H1 (cell line): Measurements from ENCODE around the gene FAM13C.

ENCODE experiments used
- BCL11A ChIP-seq, 2 experiments: IDR thresholded peaks; one replicate each; pipeline ENCODE4 v1.6.1; 2011; ENCODE audit warnings: low read depth in 2 of 2, low read length in 2 of 2, mild to moderate bottlenecking in 2 of 2
- EZH2 ChIP-seq: fragments of 200-600 bp; sonication (generic); IDR thresholded peaks from 2 replicates; pipeline ENCODE4 v1.7.1; 2012; ENCODE audit warnings: low read depth, mild to moderate bottlenecking, moderate library complexity, low read length, inconsistent platforms; ENCODE audit not compliant: severe bottlenecking
- FOSL1 ChIP-seq: IDR thresholded peaks from 2 replicates; pipeline ENCODE4 v1.6.1; 2011; ENCODE audit warnings: mild to moderate bottlenecking, low read depth, low read length, moderate library complexity; ENCODE audit not compliant: insufficient read depth
- NRF1 ChIP-seq: IDR thresholded peaks from 2 replicates; pipeline ENCODE4 v1.6.1; 2011; ENCODE audit warnings: mild to moderate bottlenecking, low read depth, low read length, improper control_type of control experiment
- POLR2A ChIP-seq, 2 experiments: IDR thresholded peaks; 1 replicate in 1 of 2; 2 replicates in 1 of 2; pipeline ENCODE4 v1.6.1; 2011; ENCODE audit warnings: low read depth in 2 of 2, low read length in 2 of 2, mild to moderate bottlenecking in 2 of 2; ENCODE audit errors: control extremely low read depth in 1 of 2
- RFX5 ChIP-seq: IDR thresholded peaks from 2 replicates; pipeline ENCODE4 v1.6.1; 2011; ENCODE audit warnings: low read depth, low read length, improper control_type of control experiment, borderline replicate concordance
- TCF12 ChIP-seq: IDR thresholded peaks from 2 replicates; pipeline ENCODE4 v1.6.1; 2011; ENCODE audit warnings: low read depth, mild to moderate bottlenecking, low read length
- TF ChIP-seq, protein P1 (sequence below), 3 experiments: IDR thresholded peaks; 1 replicate in 2 of 3; 2 replicates in 1 of 3; pipeline versions ENCODE4 v1.5.1 to v1.6.1; 2011; ENCODE audit warnings: low read length in 3 of 3, mild to moderate bottlenecking in 3 of 3, inconsistent platforms in 2 of 3, low read depth in 1 of 3, moderate library complexity in 1 of 3; ENCODE audit not compliant: insufficient read depth in 1 of 3; ENCODE audit errors: control extremely low read depth in 1 of 3

GRCh38 chr10:59271160-59271559, 91.2 kb downstream of the FAM13C start:
- TF ChIP-seq EZH2 (no peak), BCL11A (IDR thresholded peaks at IDR 0.05; ENCODE audit: low read depth in 2 of 2, low read length in 2 of 2) (no peak), TCF12 (no peak), RFX5 (no peak), POLR2A (IDR thresholded peaks at IDR 0.05; ENCODE audit: control extremely low read depth in 1 of 2, low read depth in 2 of 2, low read length in 2 of 2) (no peak), FOSL1 (no peak), NRF1 (no peak)
- TF ChIP-seq, protein P1, sequence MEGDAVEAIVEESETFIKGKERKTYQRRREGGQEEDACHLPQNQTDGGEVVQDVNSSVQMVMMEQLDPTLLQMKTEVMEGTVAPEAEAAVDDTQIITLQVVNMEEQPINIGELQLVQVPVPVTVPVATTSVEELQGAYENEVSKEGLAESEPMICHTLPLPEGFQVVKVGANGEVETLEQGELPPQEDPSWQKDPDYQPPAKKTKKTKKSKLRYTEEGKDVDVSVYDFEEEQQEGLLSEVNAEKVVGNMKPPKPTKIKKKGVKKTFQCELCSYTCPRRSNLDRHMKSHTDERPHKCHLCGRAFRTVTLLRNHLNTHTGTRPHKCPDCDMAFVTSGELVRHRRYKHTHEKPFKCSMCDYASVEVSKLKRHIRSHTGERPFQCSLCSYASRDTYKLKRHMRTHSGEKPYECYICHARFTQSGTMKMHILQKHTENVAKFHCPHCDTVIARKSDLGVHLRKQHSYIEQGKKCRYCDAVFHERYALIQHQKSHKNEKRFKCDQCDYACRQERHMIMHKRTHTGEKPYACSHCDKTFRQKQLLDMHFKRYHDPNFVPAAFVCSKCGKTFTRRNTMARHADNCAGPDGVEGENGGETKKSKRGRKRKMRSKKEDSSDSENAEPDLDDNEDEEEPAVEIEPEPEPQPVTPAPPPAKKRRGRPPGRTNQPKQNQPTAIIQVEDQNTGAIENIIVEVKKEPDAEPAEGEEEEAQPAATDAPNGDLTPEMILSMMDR (IDR thresholded peaks at IDR 0.05; ENCODE audit: control extremely low read depth in 1 of 3, insufficient read depth in 1 of 3, low read depth in 1 of 3, low read length in 3 of 3) = no peak
